H1 (cell line): ENCODE measurements around the gene PET117. TPM values are rescaled to one million over a fixed set of nuclear protein-coding genes. Genes with fewer than 3 reads are reported as not detected.

ENCODE experiments used
- CTCF ChIA-PET: fragments of 300-600 bp; sonication (Branson Sonifier 250); formaldehyde crosslinking; loops from one replicate; lab custom pipeline; 2021; ENCODE audit not compliant: partially characterized antibody; lab: Charles Lee
- POLR2A ChIA-PET: fragments of 300-600 bp; sonication (Branson Sonifier 250); formaldehyde crosslinking; loops from one replicate; lab custom pipeline; 2021; ENCODE audit warnings: inconsistent platforms; ENCODE audit not compliant: partially characterized antibody; lab: Charles Lee
- DNase-seq, 2 experiments: peaks; one replicate each; pipeline versions ENCODE4 v3.0.0 to v3.0.0-alpha.2; 2010 to 2022; ENCODE audit warnings: low spot score in 2 of 2, low read depth in 1 of 2, mixed read lengths in 1 of 2
- FAIRE-seq: peaks from 2 replicates; lab custom pipeline; 2011; peaks lifted over from hg19 to GRCh38; lab: Jason Lieb, UNC
- H2AFZ ChIP-seq: 2 replicates; pipeline ENCODE4 v1.8.1; 2012; ENCODE audit warnings: low read length, inconsistent platforms
- H2AK5ac ChIP-seq: 2 replicates; pipeline ENCODE4 v1.6.1; 2013; ENCODE audit warnings: low read depth, low read length
- H2BK120ac ChIP-seq: replicated peaks from 2 replicates; pipeline ENCODE3; 2013; ENCODE audit warnings: low read depth, low read length, inconsistent platforms
- H2BK12ac ChIP-seq: 2 replicates; pipeline ENCODE4 v1.6.1; 2013; ENCODE audit warnings: low read depth, low read length
- H2BK15ac ChIP-seq: 2 replicates; pipeline ENCODE4 v1.6.1; 2013; ENCODE audit warnings: low read length
- H2BK20ac ChIP-seq: 2 replicates; pipeline ENCODE4 v1.6.1; 2013; ENCODE audit warnings: low read length
- H2BK5ac ChIP-seq: 2 replicates; pipeline ENCODE4 v1.6.1; 2013; ENCODE audit warnings: low read depth, low read length
- H3K14ac ChIP-seq: 2 replicates; pipeline ENCODE4 v1.6.1; 2013; ENCODE audit warnings: inconsistent platforms; ENCODE audit not compliant: insufficient read length
- H3K18ac ChIP-seq: 2 replicates; pipeline ENCODE4 v1.6.1; 2013; ENCODE audit warnings: low read length; ENCODE audit errors: extremely low read depth
- H3K23ac ChIP-seq: 2 replicates; pipeline ENCODE4 v1.6.1; 2013; ENCODE audit warnings: inconsistent platforms; ENCODE audit not compliant: insufficient read length
- H3K23me2 ChIP-seq: 2 replicates; pipeline ENCODE4 v1.6.1; 2013; ENCODE audit warnings: low read depth, low read length
- H3K27ac ChIP-seq: 2 replicates; pipeline ENCODE4 v1.6.1; 2011; ENCODE audit warnings: low read depth, low read length, inconsistent platforms
- H3K27me3 ChIP-seq, 4 experiments: replicated peaks in 1 of 4; 1 replicate in 1 of 4; 2 replicates in 3 of 4; pipeline versions ENCODE4 v1.6.1 to v1.8.1; 2011 to 2013; ENCODE audit warnings: low read length in 3 of 4, mild to moderate bottlenecking in 3 of 4, inconsistent platforms in 2 of 4, mixed read lengths in 2 of 4, moderate library complexity in 1 of 4; ENCODE audit not compliant: control insufficient read depth in 3 of 4, insufficient read depth in 3 of 4; ENCODE audit errors: extremely low read depth in 1 of 4
- H3K36me3 ChIP-seq, 4 experiments: 2 replicates each; pipeline versions ENCODE4 v1.6.1 to v1.8.1; 2011 to 2013; ENCODE audit warnings: mild to moderate bottlenecking in 4 of 4, low read length in 3 of 4, moderate library complexity in 2 of 4, control low read depth in 1 of 4, inconsistent platforms in 1 of 4; ENCODE audit not compliant: insufficient read depth in 4 of 4, control insufficient read depth in 2 of 4
- H3K4ac ChIP-seq: replicated peaks from 2 replicates; pipeline ENCODE3; 2013; ENCODE audit warnings: low read length, low read depth, mixed read lengths, inconsistent platforms; ENCODE audit not compliant: insufficient read length
- H3K4me1 ChIP-seq, 4 experiments: replicated peaks in 1 of 4; 1 replicate in 1 of 4; 2 replicates in 3 of 4; pipeline versions ENCODE4 v1.6.1 to v1.8.1; 2011 to 2013; ENCODE audit warnings: low read length in 3 of 4, inconsistent platforms in 2 of 4, mixed read lengths in 1 of 4; ENCODE audit not compliant: insufficient read depth in 4 of 4, control insufficient read depth in 3 of 4
- H3K4me2 ChIP-seq, 2 experiments: 2 replicates each; pipeline versions ENCODE4 v1.6.1 to v1.8.1; 2011 to 2013; ENCODE audit warnings: low read depth in 2 of 2, low read length in 2 of 2, control low read depth in 1 of 2, inconsistent platforms in 1 of 2, mild to moderate bottlenecking in 1 of 2; ENCODE audit not compliant: insufficient read depth in 1 of 2
- H3K4me3 ChIP-seq, 4 experiments: fragments of 200-600, 300-600 bp in 1 of 4; sonication (generic), shearing (Covaris generic), sonication (Bioruptor Twin) in 1 of 4; 2 replicates each; pipeline versions ENCODE4 v1.5.1 to v1.8.1; 2011 to 2016; ENCODE audit warnings: low read length in 4 of 4, low read depth in 3 of 4, control low read depth in 2 of 4, inconsistent platforms in 2 of 4, mild to moderate bottlenecking in 2 of 4, mixed read lengths in 1 of 4, moderate library complexity in 1 of 4; ENCODE audit not compliant: insufficient read depth in 2 of 4; ENCODE audit errors: extremely low read depth in 1 of 4
- H3K56ac ChIP-seq: replicated peaks from 2 replicates; pipeline ENCODE3; 2013; ENCODE audit warnings: low read depth, mild to moderate bottlenecking, mixed read lengths, low read length, inconsistent platforms; ENCODE audit not compliant: insufficient read length
- H3K79me1 ChIP-seq: 2 replicates; pipeline ENCODE4 v1.6.1; 2013; ENCODE audit warnings: low read depth, low read length, control low read depth
- H3K79me2 ChIP-seq, 2 experiments: 2 replicates each; pipeline versions ENCODE4 v1.6.1 to v1.8.1; 2012 to 2013; ENCODE audit warnings: low read length in 2 of 2, mild to moderate bottlenecking in 2 of 2, inconsistent platforms in 1 of 2; ENCODE audit not compliant: insufficient read depth in 2 of 2, control insufficient read depth in 1 of 2
- H3K9ac ChIP-seq, 4 experiments: replicated peaks in 1 of 4; 1 replicate in 1 of 4; 2 replicates in 3 of 4; pipeline versions ENCODE4 v1.6.1 to v1.8.1; 2011 to 2013; ENCODE audit warnings: low read depth in 3 of 4, low read length in 3 of 4, control low read depth in 2 of 4, mild to moderate bottlenecking in 2 of 4, moderate library complexity in 2 of 4, inconsistent platforms in 1 of 4; ENCODE audit errors: extremely low read depth in 1 of 4
- H3K9me3 ChIP-seq, 2 experiments: 2 replicates each; pipeline versions ENCODE4 v1.6.1 to v1.8.1; 2012 to 2013; ENCODE audit warnings: mild to moderate bottlenecking in 2 of 2, moderate library complexity in 2 of 2, control low read depth in 1 of 2, inconsistent platforms in 1 of 2, low read depth in 1 of 2, low read length in 1 of 2, mixed read lengths in 1 of 2; ENCODE audit not compliant: insufficient read depth in 2 of 2
- H4K20me1 ChIP-seq, 2 experiments: replicated peaks in 1 of 2; 2 replicates each; pipeline versions ENCODE3 to v1.8.1; 2011 to 2013; ENCODE audit warnings: inconsistent platforms in 2 of 2, low read length in 2 of 2, mild to moderate bottlenecking in 1 of 2; ENCODE audit not compliant: insufficient read depth in 2 of 2, control insufficient read depth in 1 of 2
- H4K5ac ChIP-seq: 2 replicates; pipeline ENCODE4 v1.6.1; 2013; ENCODE audit warnings: low read length, low read depth, mixed read lengths, inconsistent platforms; ENCODE audit not compliant: insufficient read length
- H4K8ac ChIP-seq: 2 replicates; pipeline ENCODE4 v1.8.0; 2013; ENCODE audit warnings: mild to moderate bottlenecking, moderate library complexity, low read length, inconsistent platforms; ENCODE audit not compliant: insufficient read depth; ENCODE audit errors: extremely low read depth
- H4K91ac ChIP-seq: replicated peaks from 2 replicates; pipeline ENCODE3; 2013; ENCODE audit warnings: low read length, mixed read lengths, inconsistent platforms; ENCODE audit not compliant: insufficient read length
- SUZ12 ChIP-seq: fragments of 200-600 bp; sonication (generic); IDR thresholded peaks from 2 replicates; pipeline ENCODE4 v1.6.1; 2012; ENCODE audit warnings: mild to moderate bottlenecking, inconsistent platforms, low read length, moderate library complexity, mixed read lengths
- TAF7 ChIP-seq: optimal IDR thresholded peaks from 2 replicates; pipeline ENCODE3; 2011; ENCODE audit warnings: low read depth, mild to moderate bottlenecking, inconsistent platforms, low read length, moderate library complexity, borderline replicate concordance
- WGBS, 2 experiments: shearing (Covaris generic) in 1 of 2; methylation state at CpG; one replicate each; pipeline versions ENCODE4 v1.1.6 to v1.1.7; 2013 to 2015; ENCODE audit warnings: low lambda C conversion rate in 2 of 2, mixed read lengths in 2 of 2, inconsistent platforms in 1 of 2, low coverage in 1 of 2, missing lambda C conversion rate in 1 of 2; ENCODE audit not compliant: insufficient replicate concordance in 2 of 2, insufficient coverage in 1 of 2, insufficient read length in 1 of 2; ENCODE audit errors: extremely low coverage in 1 of 2, missing lambda C conversion rate in 1 of 2; 5-methylcytosine and 5-hydroxymethylcytosine counted together
- polyA plus RNA-seq, 7 experiments: library from polyadenylated mRNA; depleted of rRNA in 3 of 7; stranded (reverse) in 5 of 7; unstranded in 2 of 7; fragments of >200 nt in 5 of 7; fragments of 200-250 nt in 2 of 7; gene quantifications; 1 replicate in 5 of 7; 2 replicates in 1 of 7; 4 replicates in 1 of 7; pipeline versions ENCODE4 v1.2.1 to v1.2.3, GENCODE V29; 2011 to 2013; ENCODE audit warnings: missing spikeins in 2 of 7, mixed read lengths in 2 of 7
- total RNA-seq: library from RNA; stranded (reverse); fragmentation: NEBNext Ultra II Directional; extraction: Animal tissue kit (Norgen Biotek cat#: 25700); gene quantifications from 2 replicates; pipeline ENCODE4 v1.2.1, GENCODE V29; 2021

The PET117 gene
- total and polyA plus RNA-seq, 2 of the 8 experiments (the other 6 are each of a cell fraction or from before 2014, with no cell fraction given): 9.1 to 23.8 TPM

- H3K4me2 ChIP-seq: no peak overlapping the region
- no peak overlapping the region for H2BK120ac ChIP-seq
- H2AFZ ChIP-seq: peak overlapping the region; percentile 66; the same call in 1 of the 2 replicates
- no peak overlapping the region for H3K23ac ChIP-seq
- H2BK12ac ChIP-seq: no peak overlapping the region
- FAIRE-seq (no peak), DNase-seq (peak in 1 of 2 experiments; percentile 44)
- no peak overlapping the region for H2BK5ac ChIP-seq
- H2AK5ac ChIP-seq: no peak overlapping the region
- no peaks in the 10 kb centered on the region for H3K79me2 ChIP-seq
- H3K4me1 ChIP-seq: peaks cover 0 to 2% (median 0%) of the 10 kb centered on the region in 4 experiments; a peak in 1 of 7 replicates
- H3K9ac ChIP-seq: no peak overlapping the region
- no peak overlapping the region for H3K14ac ChIP-seq
- no peaks in the 10 kb centered on the region for H3K79me1 ChIP-seq
- peak overlapping the region; percentile 59; the same call in 1 of the 2 replicates for H4K8ac ChIP-seq
- ChIA-PET POLR2A (interaction anchor here (0.8 kb wide), 1 partner anchor 39 kb away, joined by 3 read pairs; no protein-coding TSS in a partner anchor), CTCF (no interaction called here)
- no peak overlapping the region for H4K91ac ChIP-seq
- H3K27ac ChIP-seq: no peak overlapping the region
- TF ChIP-seq SUZ12: no peak
- TF ChIP-seq TAF7: no peak
- no peaks in the 10 kb centered on the region for H3K23me2 ChIP-seq
- no peak overlapping the region for H3K18ac ChIP-seq
- 0 out of 7 replicates have a peak, but pooled peaks cover 0 to 2% (median 0%) of the 10 kb centered on the region in 4 experiments for H3K27me3 ChIP-seq
- H4K5ac ChIP-seq: no peak overlapping the region
- H4K20me1 ChIP-seq: no peaks in the 10 kb centered on the region
- no peak overlapping the region for H3K4ac ChIP-seq
- no peaks in the 10 kb centered on the region for H3K36me3 ChIP-seq
- H3K56ac ChIP-seq: no peak overlapping the region
- no peak overlapping the region for H3K4me3 ChIP-seq
- no peak overlapping the region for H2BK15ac ChIP-seq
- no peak overlapping the region for H2BK20ac ChIP-seq
- H3K9me3 ChIP-seq: no peaks in the 10 kb centered on the region
- 92% methylated on average over 10 of the region's 10 CpGs; no CpG with 5 or more reads in 1 of the 2 experiments for WGBS, 2 experiments
These were observed 44.3 kb upstream of the PET117 start for GRCh38 chr20:18093388-18093787.
